OCI-LY1 (cell line): ENCODE results near the gene WFS1.

Source experiments
- H2AFZ ChIP-seq: fragments of 200-600 bp; sonication (generic), shearing (Covaris generic); 2 replicates; pipeline ENCODE4 v1.6.0; 2014; ENCODE audit warnings: antibody characterized with exemption, mild to moderate bottlenecking, low read length
- H3F3A ChIP-seq: fragments of 200-600 bp; sonication (generic), shearing (Covaris generic); 2 replicates; pipeline ENCODE4 v1.6.0; 2014; ENCODE audit warnings: mild to moderate bottlenecking, antibody characterized with exemption, low read length, moderate library complexity; ENCODE audit not compliant: insufficient read depth
- H3K27ac ChIP-seq: fragments of 200-600 bp; sonication (generic); 2 replicates; pipeline ENCODE4 v1.5.1; 2014; ENCODE audit warnings: low read length, mixed run types, mild to moderate bottlenecking, low read depth; ENCODE audit not compliant: poor library complexity, severe bottlenecking
- H3K27me3 ChIP-seq: fragments of 200-600 bp; sonication (generic); 2 replicates; pipeline ENCODE4 v1.6.0; 2014; ENCODE audit warnings: antibody characterized with exemption, mild to moderate bottlenecking, low read length, moderate library complexity; ENCODE audit not compliant: insufficient read depth
- H3K36me3 ChIP-seq: fragments of 200-600 bp; sonication (generic); 2 replicates; pipeline ENCODE4 v1.6.1; 2014; ENCODE audit warnings: mild to moderate bottlenecking, antibody characterized with exemption, low read length, moderate library complexity, mixed read lengths; ENCODE audit not compliant: insufficient read depth
- H3K4me1 ChIP-seq: fragments of 200-600 bp; sonication (generic); 2 replicates; pipeline ENCODE4 v1.5.1; 2014; ENCODE audit warnings: mild to moderate bottlenecking, low read length, moderate library complexity; ENCODE audit not compliant: insufficient read depth, severe bottlenecking
- H3K4me2 ChIP-seq: fragments of 200-600 bp; sonication (generic), shearing (Covaris generic); 2 replicates; pipeline ENCODE4 v1.6.1; 2014; ENCODE audit warnings: low read length
- H3K4me3 ChIP-seq: fragments of 200-600 bp; sonication (generic); 2 replicates; pipeline ENCODE4 v1.5.1; 2014; ENCODE audit warnings: low read length, low read depth, mild to moderate bottlenecking, mixed read lengths; ENCODE audit not compliant: poor library complexity, severe bottlenecking
- H3K79me2 ChIP-seq: fragments of 200-600 bp; shearing (Covaris generic); 2 replicates; pipeline ENCODE4 v1.6.1; 2016; ENCODE audit warnings: mixed run types, low read length, mixed read lengths; ENCODE audit not compliant: insufficient read depth
- H3K9ac ChIP-seq: fragments of 200-600 bp; sonication (generic), shearing (Covaris generic); 2 replicates; pipeline ENCODE4 v1.6.1; 2014; ENCODE audit warnings: mild to moderate bottlenecking, low read length, mixed read lengths
- H3K9me2 ChIP-seq: fragments of 200-600 bp; sonication (generic), shearing (Covaris generic); 2 replicates; pipeline ENCODE4 v1.6.1; 2014; ENCODE audit warnings: low read depth, mild to moderate bottlenecking, low read length, mixed read lengths
- H3K9me3 ChIP-seq: fragments of 200-600 bp; shearing (Covaris generic); 2 replicates; pipeline ENCODE4 v1.6.1; 2014; ENCODE audit warnings: low read length, mixed read lengths
- H4K20me1 ChIP-seq: fragments of 200-600 bp; sonication (generic), shearing (Covaris generic); 2 replicates; pipeline ENCODE4 v1.6.0; 2016; ENCODE audit warnings: mild to moderate bottlenecking, low read length; ENCODE audit not compliant: insufficient read depth
- CTCF ChIP-seq: fragments of 200-600 bp; sonication (generic), shearing (Covaris generic); IDR thresholded peaks from 2 replicates; pipeline ENCODE4 v1.5.1; 2017; ENCODE audit warnings: mild to moderate bottlenecking, antibody characterized with exemption, low read length, moderate library complexity, mixed read lengths
- EZH2 ChIP-seq: fragments of 200-600 bp; sonication (generic), shearing (Covaris generic); IDR thresholded peaks from 2 replicates; pipeline ENCODE4 v1.8.0; 2017; ENCODE audit warnings: borderline replicate concordance, mixed run types, mild to moderate bottlenecking, antibody characterized with exemption, low read length, moderate library complexity, mixed read lengths

The WFS1 gene

GRCh38 chr4:6320663-6321062, 51.0 kb downstream of the WFS1 start:
- Histone ChIP-seq H3K36me3 (no peaks in the 10 kb centered on the region), H3F3A (no peaks in the 10 kb centered on the region), H3K9me3 (no peaks in the 10 kb centered on the region), H3K4me1 (no peaks in the 10 kb centered on the region), H3K9ac (no peak overlapping the region), H3K27ac (no peak overlapping the region), H3K4me2 (no peak overlapping the region), H3K9me2 (no peaks in the 10 kb centered on the region), H3K79me2 (no peaks in the 10 kb centered on the region), H3K4me3 (no peak overlapping the region), H4K20me1 (no peaks in the 10 kb centered on the region), H3K27me3 (no peaks in the 10 kb centered on the region), H2AFZ (no peak overlapping the region)
- TF ChIP-seq EZH2 (no peak), CTCF (no peak)

- no peaks in the 10 kb centered on the region for H3K4me1 ChIP-seq
- H3K79me2 ChIP-seq, result no peaks in the 10 kb centered on the region
- H3K9me2 ChIP-seq, result no peaks in the 10 kb centered on the region
- H3K36me3 ChIP-seq, result no peaks in the 10 kb centered on the region
- no peaks in the 10 kb centered on the region for H3K9me3 ChIP-seq
- H3K4me2 ChIP-seq, result no peak overlapping the region
- no peak overlapping the region for H2AFZ ChIP-seq
- no peaks in the 10 kb centered on the region for H3K27me3 ChIP-seq
- no peak overlapping the region for H3K9ac ChIP-seq
- no peak overlapping the region for H3K27ac ChIP-seq
- no peak for TF ChIP-seq EZH2
- no peak for TF ChIP-seq CTCF
- H4K20me1 ChIP-seq, result no peaks in the 10 kb centered on the region
- no peak overlapping the region for H3K4me3 ChIP-seq
- no peaks in the 10 kb centered on the region for H3F3A ChIP-seq
These were observed 51.7 kb downstream of the WFS1 start for GRCh38 chr4:6321361-6321760.

- Histone ChIP-seq H3F3A (no peaks in the 10 kb centered on the region), H3K79me2 (no peaks in the 10 kb centered on the region), H4K20me1 (no peaks in the 10 kb centered on the region), H3K27ac (no peak overlapping the region), H3K4me2 (no peak overlapping the region), H3K9me2 (no peaks in the 10 kb centered on the region), H3K9me3 (no peaks in the 10 kb centered on the region), H3K36me3 (no peaks in the 10 kb centered on the region), H3K27me3 (no peaks in the 10 kb centered on the region), H3K9ac (no peak overlapping the region), H3K4me1 (no peaks in the 10 kb centered on the region), H3K4me3 (no peak overlapping the region), H2AFZ (no peak overlapping the region)
- TF ChIP-seq CTCF, result no peak
- no peak for TF ChIP-seq EZH2
These were observed 52.6 kb downstream of the WFS1 start for GRCh38 chr4:6322067-6322760.
